Bronchial epithelial cell (primary cell): ENCODE measurements around the gene BANK1. TPM values are rescaled to one million over a fixed set of nuclear protein-coding genes. Genes with fewer than 3 reads are reported as not detected.

Experiments used
- DNase-seq: peaks from one replicate; pipeline ENCODE4 v3.0.0-alpha.2; 2010; ENCODE audit warnings: low read depth
- FAIRE-seq: peaks from 2 replicates; lab custom pipeline; 2011; peaks lifted over from hg19 to GRCh38; lab: Jason Lieb, UNC
- H3K27me3 ChIP-seq: 2 replicates; pipeline ENCODE4 v1.5.1; 2011; ENCODE audit warnings: low read length; ENCODE audit not compliant: control insufficient read depth, insufficient read depth
- H3K36me3 ChIP-seq: 2 replicates; pipeline ENCODE4 v1.5.1; 2011; ENCODE audit warnings: low read length; ENCODE audit not compliant: control insufficient read depth, insufficient read depth
- H3K4me3 ChIP-seq: 2 replicates; pipeline ENCODE4 v1.5.1; 2011; ENCODE audit warnings: mild to moderate bottlenecking, low read depth, low read length, control low read depth
- total RNA-seq: library from RNA; depleted of rRNA; stranded (reverse); fragments of >200 nt; gene quantifications from 2 replicates; pipeline ENCODE4 v1.2.1, GENCODE V29; 2014
- TF ChIP-seq, protein P1 (sequence below): IDR thresholded peaks from 2 replicates; pipeline ENCODE4 v1.5.1; 2011; ENCODE audit warnings: mild to moderate bottlenecking, moderate library complexity, low read length, control low read depth, inconsistent platforms; ENCODE audit not compliant: insufficient read depth, severe bottlenecking

Gene BANK1
- total RNA-seq, 1 donor from 2014 or later, result 0.26 TPM

DNA sequence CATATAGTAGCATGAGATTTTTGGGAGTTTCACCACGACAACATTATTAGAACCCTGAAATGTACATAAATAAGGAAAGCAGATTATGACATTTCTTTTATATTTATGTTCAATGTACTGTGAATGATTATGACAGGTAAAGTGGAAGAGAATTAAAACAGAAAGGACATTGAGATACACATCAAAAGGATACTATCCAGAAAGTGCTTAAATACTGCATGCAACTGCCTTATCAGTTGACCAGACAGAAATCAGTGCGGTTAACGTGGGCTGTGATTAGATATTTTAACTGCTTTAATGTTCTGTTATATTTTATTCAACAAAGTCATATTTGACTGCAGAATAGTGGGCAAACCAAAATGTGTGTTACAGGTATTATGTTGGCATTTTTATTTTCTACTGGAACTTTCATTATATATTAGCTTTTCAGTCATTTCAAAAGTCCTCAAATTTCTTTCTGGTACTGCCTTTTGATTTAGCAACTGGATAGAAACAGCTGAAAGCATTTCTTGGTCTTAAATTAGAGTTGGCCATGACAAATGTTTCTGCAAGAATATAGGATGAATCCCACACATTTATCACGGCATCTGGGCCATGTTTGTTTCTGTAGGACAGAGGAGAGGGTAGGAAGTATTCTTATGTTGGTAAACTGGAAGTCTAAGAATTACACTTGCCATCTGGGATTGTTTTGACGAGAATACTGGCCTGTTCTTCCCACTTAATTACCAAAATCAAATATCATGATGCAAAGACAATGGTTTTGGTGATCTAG lies 299.5 kb downstream of the BANK1 start:
- TF ChIP-seq, protein P1, sequence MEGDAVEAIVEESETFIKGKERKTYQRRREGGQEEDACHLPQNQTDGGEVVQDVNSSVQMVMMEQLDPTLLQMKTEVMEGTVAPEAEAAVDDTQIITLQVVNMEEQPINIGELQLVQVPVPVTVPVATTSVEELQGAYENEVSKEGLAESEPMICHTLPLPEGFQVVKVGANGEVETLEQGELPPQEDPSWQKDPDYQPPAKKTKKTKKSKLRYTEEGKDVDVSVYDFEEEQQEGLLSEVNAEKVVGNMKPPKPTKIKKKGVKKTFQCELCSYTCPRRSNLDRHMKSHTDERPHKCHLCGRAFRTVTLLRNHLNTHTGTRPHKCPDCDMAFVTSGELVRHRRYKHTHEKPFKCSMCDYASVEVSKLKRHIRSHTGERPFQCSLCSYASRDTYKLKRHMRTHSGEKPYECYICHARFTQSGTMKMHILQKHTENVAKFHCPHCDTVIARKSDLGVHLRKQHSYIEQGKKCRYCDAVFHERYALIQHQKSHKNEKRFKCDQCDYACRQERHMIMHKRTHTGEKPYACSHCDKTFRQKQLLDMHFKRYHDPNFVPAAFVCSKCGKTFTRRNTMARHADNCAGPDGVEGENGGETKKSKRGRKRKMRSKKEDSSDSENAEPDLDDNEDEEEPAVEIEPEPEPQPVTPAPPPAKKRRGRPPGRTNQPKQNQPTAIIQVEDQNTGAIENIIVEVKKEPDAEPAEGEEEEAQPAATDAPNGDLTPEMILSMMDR, result no peak
- DNase-seq, result no peak

DNA sequence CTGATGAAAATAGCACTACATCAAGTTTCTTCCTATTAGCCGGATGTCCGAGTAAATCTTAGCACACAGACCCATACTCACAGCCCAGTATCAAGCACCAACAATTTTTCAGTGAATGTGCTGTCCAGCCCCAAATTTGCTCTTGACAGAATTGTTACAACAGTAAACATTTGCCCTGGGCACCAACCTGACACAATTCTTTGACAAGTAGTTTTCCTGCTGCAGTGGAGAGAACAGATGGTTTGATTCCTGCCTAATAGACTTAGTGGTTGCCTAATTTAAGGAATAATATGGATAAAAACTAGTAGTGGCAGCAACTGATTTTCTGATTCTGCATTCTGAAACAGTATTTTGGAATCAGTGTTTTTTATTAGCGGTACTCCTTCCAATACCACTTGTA lies 301.1 kb downstream of the BANK1 start:
- H3K27me3 ChIP-seq, result no peaks in the 10 kb centered on the region
- FAIRE-seq, result no peak
- DNase-seq, result no peak
- H3K36me3 ChIP-seq, result no peaks in the 10 kb centered on the region
- no peak overlapping the region for H3K4me3 ChIP-seq
- TF ChIP-seq, protein P1, result no peak

More for the DNA sequence above, 299.5 kb downstream of the BANK1 start:
- Histone ChIP-seq H3K4me3 (no peak overlapping the region), H3K36me3 (no peaks in the 10 kb centered on the region), H3K27me3 (no peaks in the 10 kb centered on the region)
- no peak for FAIRE-seq

DNA sequence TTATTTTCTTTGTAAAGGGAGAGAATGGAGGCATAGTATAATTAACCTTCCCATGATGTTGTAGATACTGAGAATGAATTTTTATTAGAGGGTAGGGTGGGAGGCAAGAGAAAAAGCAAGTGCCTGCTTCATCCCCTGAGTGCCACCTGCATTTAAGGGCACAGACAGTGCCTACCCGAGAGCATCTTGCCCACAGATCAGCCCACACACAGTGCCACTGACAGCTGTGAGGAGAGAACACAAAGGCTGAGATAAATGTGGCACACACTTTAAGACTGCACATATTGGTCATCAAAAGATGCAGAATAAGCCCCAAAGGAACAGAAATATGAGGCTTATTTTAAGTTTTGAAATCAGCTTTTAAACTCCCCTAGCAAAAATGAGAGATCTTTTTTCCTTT lies 304.0 kb downstream of the BANK1 start:
- TF ChIP-seq, protein P1, result no peak
- Histone ChIP-seq H3K4me3 (no peak overlapping the region), H3K27me3 (no peaks in the 10 kb centered on the region), H3K36me3 (no peaks in the 10 kb centered on the region)
- no peak for FAIRE-seq
- DNase-seq, result no peak

DNA sequence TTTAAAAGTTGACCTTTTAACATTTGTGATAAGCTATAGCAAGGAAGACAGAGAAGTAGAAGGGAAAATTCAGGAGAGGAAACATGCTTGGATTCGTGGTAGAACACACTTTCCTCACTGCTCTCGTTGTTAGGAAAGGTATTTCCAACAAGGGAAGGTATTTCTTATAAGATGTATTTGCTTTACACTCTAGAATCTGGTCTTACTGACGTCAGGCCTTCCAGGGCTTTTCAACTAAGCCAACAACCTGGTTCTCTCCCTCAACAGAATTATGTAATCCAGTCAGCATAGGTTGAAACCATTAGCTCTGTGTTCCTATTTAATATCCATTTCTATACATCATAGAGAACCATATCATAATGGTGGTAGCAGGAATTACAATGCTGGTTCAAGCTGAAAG lies 312.8 kb downstream of the BANK1 start:
- no peaks in the 10 kb centered on the region for H3K27me3 ChIP-seq
- no peaks in the 10 kb centered on the region for H3K36me3 ChIP-seq
- FAIRE-seq (no peak), DNase-seq (no peak)
- no peak overlapping the region for H3K4me3 ChIP-seq
- TF ChIP-seq, protein P1, result no peak

DNA sequence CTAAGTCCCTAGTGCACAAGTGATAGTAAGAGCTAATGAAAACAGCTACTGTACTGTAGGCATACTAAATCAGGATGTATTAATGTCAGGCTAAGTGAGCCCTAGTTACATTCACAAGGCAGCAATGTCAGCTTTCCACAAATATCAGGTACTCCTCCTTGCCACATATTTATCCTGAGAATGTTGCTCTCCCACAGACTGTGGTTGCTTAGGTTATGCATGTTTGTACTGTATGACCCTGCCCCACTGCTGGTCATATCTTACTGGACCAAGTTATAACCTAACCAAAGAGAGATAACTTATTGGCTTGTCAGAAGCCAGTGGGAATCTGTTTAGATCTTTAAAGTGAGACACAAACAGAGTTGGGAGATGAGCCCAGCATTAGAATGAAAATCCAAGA lies 313.7 kb downstream of the BANK1 start:
- DNase-seq (no peak), FAIRE-seq (no peak)
- TF ChIP-seq, protein P1, result no peak
- Histone ChIP-seq H3K27me3 (no peaks in the 10 kb centered on the region), H3K4me3 (no peak overlapping the region), H3K36me3 (no peaks in the 10 kb centered on the region)
